Left forelimb (tissue), 1 donor: ENCODE measurements around the gene AARS1.
"Not testable (repeated sequence)": the region's sequence is repeated elsewhere in the genome, so short reads cannot be mapped to it uniquely, and the experiment has no call there.

Experiments
- DNase-seq: peaks from one replicate; pipeline ENCODE4 v3.0.0-alpha.2; 2018; ENCODE audit warnings: low spot score

AARS1 gene

GRCh38 chr16:70289229-70290094 lies at the start of gene AARS1:
Gene AARS1 (minus strand): TSS chr16:70289506. CDS start chr16:70282763, 6,743 bp downstream.
- DNase-seq: peak; percentile 95

DNA sequence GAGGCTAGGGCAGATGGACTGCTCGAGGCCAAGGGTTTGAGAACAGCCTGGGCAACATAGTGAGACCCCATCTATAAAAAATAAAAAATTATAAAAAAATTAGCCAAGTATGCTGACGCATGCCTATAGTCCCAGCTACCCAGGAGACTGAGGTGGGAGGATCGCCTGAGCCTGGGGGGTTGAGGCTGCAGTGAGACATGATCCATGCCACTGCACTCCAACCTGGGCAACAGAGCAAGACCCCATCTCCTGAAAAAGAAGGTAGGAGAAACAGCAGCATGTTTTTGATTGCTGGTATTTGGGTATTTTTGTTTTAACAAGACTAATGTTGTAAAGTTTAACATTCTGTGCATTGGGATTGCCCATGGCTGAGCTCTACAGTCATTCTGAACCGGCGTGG lies 48.5 kb upstream of the AARS1 start:
- DNase-seq: no peak

DNA sequence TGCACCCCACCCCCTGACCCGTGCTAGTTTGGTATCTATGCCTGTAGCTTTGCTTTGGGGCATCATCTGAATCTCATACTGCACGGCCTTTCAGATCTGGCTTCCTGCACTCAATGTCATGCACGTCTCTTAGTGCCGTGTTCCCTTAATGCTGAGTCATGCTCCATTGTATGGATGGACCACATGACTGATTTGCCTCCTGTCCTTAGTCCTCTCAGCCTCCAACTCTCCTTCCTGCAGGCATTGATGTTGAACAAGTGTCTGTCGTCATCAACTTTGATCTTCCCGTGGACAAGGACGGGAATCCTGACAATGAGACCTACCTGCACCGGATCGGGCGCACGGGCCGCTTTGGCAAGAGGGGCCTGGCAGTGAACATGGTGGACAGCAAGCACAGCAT lies 43.4 kb upstream of the AARS1 start:
- not testable (repeated sequence) for DNase-seq

GRCh38 chr16:70331588-70332358 lies 42.5 kb upstream of the AARS1 start:
- DNase-seq: no peak

DNA sequence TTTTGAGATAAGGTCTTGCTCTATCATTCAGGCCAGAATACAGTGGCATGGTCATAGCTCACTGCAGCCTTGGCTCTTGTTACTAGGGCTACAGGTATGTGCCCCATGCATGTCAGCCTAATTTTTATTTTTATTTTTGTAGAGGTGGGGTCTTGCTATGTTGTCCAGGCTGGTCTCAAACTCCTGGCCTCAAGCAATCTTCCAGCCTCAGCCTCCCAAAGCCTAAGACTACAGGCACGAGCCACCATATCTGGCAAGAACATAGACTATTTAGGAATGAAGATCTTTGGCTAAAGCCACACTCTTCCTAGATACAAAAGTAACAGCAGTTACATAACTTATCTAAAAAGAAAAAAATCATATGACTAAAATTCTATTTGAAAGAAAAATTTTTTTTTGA lies 41.8 kb upstream of the AARS1 start:
- DNase-seq: no peak

DNA sequence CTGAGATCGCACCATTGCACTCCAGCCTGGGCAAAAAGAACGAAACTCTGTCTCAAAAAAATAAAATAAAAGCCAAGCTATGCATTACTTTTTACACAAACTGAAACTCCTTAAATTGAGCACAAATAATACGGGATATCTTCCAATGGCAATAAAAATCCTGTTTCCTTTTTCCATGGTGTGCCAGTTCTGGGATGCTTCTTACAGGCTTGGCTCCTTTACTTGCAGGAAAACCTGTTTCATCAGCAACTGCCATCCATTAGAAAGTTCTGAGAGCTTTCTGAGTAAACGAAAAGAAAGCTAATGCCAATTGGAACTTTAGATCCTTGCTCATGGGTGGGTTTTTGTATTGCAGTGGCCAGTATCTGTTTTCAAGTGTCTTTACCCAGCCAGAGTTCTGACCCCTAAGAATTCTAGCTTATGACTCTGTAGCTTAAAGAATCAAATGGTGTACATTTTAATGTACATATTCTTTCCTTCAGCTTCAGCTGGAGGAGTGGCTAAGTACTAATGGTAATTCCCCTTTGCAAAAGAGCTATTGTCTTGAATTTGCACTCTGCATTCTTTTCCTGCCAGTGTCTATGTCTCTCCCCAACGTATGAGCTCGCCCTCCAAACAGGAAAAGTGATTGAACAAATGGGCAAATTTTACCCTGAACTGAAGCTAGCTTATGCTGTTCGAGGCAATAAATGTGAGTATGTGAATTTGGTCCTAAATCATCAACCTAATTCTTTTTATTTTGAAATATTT lies 35.9 kb upstream of the AARS1 start:
- DNase-seq: no peak

- DNase-seq: no peak
Observed at GRCh38 chr16:70320121-70320520, 30.8 kb upstream of the AARS1 start.

GRCh38 chr16:70307726-70308125 lies 18.4 kb upstream of the AARS1 start:
- not testable (repeated sequence) for DNase-seq

GRCh38 chr16:70306880-70307279 lies 17.6 kb upstream of the AARS1 start:
- no peak for DNase-seq

DNA sequence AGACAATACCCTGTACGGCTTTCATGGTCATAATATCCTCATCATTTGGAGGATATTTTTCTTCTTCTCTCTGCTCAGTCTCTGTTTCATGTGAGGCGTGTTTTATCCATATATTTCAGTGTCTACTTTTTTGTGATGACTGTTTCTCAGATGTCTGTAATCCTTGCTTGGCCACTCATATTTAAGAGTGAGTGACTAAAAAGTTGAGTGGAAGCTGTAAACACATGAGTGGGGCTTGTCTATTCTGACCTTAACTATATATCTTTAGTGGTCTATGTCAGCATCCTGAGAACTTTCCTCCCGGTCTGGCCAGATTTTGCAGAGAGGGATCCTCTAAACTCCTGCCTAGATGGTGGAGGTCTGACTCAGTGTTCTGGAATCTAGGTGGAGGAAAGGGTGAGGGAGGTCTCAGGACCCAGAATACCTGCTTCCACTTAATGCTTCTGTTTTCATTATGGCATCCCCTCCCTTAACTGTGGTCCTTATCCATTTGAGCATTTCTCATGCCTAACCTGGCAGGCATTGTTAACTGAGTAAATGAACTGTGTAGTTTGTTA lies 15.7 kb upstream of the AARS1 start:
- DNase-seq: no peak

GRCh38 chr16:70302745-70303144 lies 13.4 kb upstream of the AARS1 start:
- DNase-seq: no peak

DNA sequence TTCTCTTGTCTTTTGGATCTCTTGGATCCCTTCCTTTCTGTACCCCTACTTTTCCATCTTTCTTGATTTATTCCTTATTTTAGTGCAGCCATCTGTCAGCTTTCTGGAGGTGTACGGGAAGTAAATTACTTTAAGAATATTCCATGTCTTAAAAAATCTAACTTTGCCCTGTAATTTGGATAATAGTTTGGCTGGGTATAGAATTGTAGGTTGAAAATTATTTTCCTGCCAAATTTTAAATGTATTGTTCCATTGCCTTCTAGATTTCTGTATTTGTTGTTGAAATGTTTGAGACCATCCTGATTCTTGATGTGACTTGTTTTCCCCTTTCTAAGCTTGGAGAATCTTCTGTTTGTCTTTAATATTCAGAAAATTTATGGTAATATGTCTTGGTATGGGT lies 11.8 kb upstream of the AARS1 start:
- DNase-seq: no peak

DNA sequence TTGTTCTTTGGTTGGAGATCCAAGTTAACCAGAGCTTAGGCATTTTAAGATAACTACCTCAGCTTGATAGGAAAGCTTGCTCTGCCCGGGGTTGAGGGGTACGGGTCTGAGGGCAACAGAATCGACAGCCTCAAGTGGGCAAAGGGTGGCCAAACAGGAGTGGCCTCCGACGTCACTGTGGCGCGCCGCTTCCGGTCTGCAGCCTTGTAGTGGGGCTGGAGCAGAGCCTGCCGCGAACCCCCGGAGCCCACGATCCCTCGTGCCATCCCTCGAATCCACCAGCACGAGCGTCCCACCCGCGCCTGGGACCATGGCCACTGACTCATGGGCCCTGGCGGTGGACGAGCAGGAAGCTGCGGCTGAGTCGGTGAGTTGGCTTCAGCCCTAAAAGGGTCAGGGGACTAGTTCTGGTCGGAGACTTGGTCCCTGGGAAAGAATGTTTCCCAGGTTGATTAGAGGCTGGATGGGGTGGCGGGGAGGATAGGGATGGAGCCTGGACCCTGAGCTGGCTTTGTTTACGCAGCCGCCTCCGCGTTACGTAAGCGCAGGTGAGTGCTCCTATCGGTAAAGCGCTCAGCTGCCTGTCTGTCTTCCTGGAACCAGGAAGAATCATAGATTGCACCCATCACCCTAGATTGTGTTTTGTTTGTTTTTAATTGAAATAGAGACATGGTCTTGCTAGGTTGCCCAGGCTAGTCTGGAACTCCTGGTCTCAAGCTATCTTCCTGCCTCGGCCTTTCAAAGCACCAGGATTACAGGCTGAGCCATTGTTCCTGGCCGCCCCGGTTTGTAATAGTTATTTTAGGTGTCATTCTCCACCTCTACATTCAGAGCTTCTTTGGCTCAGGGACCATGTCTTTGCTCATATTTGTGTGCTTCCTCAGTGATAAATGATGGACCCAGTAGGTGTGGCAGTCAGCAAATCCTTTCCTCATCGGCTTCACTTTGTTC lies 10.0 kb upstream of the AARS1 start, which contains the start of gene DDX19B:
Gene DDX19B, plus strand, starts transcription at position 199 of the 951 bp plus-strand sequence. Its CDS starts 112 bp downstream, at position 311.
- DNase-seq: peak; percentile 87

DNA sequence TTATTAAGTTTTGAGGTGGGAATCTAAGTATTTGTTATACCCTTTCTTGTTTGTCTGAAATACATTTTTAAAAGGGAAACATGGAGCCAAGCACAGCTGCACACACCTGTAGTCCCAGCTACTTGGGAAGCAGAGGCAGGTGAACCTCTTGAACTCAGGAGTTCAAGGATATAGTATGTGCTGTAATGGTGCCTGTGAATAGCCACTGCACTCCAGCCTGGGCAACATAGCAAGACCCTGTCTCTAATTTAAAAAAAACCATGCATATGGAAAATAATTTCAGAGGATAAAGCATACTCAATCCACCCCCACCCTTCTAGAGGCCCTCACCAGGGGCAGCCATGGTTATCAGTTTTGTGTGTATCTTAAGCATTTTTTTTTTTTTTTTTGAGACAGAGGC lies 6.3 kb upstream of the AARS1 start:
- no peak for DNase-seq

DNA sequence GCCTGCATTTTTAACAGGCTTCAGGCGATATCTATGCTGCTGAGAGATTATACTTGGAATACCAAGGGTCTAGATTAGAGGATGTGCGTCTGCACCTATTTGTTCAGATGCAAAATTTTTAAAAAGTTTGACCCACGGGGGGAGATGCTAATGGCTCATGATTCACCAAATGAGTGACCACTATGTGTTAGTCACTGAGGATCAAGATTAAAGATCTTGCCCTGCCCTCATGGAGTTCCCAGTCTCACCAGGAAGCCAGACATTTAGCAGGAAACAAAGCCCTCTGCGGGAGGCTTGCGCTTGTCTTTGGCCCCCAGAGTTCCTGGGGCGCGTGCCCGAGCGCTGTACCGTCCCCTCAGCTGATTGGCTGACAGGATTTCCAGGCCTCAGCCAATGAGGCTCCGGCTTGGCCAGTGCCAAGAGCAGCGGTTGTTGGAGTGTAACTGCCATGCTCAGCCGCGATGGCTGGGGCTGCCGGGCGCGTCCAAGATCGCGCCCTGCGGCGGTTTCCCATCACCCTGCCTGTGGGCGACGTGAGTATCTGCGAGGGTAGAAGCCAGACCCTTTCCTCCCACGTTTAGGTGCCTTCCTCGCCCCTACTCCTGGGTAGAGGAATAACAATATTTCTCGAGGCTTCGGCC lies 5.2 kb upstream of the AARS1 start:
- DNase-seq: no peak

DNA sequence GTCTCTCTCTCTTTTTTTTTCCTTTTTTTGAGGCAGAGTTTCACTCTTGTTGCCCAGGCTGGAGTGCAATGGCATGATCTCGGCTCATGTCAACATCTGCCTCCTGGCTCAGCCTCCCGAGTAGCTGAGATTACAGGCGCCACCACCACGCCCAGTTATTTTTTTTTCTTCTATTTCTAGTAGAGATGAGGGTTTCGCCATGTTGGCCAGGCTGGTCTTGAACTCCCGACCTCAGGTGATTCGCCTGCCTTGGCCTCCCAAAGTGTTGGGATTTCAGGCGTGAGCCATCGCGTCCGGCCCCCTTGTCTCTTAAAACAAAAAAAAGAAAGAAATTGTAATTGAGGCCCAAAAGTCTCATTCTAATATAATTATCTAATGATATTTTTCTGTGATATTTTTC lies 2.8 kb upstream of the AARS1 start:
- DNase-seq: not testable (repeated sequence)

GRCh38 chr16:70290949-70291519 lies 1.7 kb upstream of the AARS1 start:
- no peak for DNase-seq

DNA sequence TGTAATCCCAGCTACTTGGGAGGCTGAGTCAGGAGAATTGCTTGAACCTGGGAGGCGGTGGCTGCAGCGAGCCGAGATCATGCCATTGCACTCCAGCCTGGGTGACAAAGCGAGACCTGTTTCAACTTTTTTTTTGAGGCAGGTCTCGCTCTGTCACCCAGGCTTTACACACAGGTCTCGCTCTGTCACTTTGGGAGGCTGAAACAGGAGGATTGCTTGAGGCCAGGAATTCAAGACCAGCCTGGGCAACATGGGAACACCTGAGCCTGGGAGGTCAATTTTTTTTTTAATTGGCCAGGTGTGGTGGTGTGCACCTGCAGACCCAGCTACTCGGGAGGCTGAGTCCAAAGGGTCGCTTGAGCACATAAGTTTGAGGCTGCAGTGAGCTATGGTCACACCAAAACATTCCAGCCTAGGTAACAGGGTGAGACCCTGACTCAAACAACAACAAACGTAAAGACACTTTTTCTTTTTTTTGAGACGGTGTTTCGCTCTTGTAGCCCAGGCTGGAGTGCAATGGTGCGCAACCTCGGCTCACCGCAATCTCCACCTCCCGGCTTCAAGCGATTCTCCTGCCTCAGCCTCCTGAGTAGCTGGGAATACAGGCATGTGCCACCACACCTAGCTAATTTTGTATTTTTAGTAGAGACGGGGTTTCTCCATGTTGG lies 1.9 kb downstream of the AARS1 start:
- DNase-seq: not testable (repeated sequence)

DNA sequence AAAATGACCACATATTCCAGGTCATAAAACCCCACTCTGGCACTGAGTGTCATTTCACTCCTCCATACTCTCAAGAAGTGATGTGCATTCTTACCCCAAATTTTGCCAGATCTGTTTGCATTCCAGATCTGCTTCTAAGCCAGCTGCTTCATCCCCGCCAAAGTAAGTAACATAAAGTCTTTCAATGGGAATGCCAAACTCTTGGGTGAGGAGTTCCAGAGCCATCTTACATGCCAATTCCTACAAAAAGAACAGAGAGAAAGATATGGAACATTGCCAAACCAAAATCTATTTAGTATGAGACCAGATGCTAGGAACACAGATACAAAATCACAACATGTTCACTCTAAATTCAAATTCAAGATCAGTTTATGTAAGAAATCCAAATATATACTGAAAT lies 12.9 kb downstream of the AARS1 start:
- DNase-seq: no peak
